HG03039 (cell line): ENCODE data around the gene UGDH.

Experiments
- ATAC-seq: cut with Tn5 transposase; IDR thresholded peaks from one replicate; pipeline ENCODE4 v1.9.1; 2021; ENCODE audit warnings: mild to moderate bottlenecking, moderate library complexity; ENCODE audit not compliant: unreplicated experiment

Gene UGDH

DNA sequence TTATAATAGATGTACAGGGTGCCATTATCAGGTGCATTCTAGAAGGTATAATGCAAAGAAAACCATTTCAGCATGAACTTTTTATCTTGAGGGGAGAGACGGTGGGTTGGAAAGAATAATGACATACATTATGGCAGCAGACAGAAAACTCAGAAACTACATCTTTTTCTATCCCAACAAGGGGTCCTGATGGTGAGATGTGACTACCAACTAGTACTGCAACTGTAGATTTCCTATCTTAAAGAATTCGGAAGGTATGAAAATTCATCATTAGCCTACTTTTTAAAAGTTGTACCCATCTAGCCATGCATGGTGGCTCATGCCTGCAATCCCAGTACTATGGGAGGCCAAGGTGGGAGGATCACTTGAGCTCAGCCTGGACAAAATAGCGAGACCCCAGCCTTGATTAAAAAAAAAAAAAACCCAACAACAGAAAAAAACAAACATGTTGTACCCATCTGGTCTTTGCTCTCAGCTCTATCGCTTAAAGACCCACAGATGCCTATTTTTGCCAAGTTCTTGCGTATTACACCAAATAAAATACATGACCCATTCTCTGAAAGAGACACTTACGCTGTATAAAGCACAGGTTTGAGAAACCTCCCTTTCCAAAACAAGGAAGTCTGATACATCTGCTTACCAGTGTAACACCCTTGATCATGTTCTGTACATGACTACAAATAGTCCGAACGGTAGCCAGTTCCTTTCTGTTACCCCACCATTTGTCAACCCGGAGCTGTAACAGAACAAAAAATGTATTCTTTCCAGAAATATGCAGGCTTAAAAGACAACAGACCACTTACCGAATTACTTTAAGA, 70.1 kb downstream of the UGDH start:
- ATAC-seq, result no peak

DNA sequence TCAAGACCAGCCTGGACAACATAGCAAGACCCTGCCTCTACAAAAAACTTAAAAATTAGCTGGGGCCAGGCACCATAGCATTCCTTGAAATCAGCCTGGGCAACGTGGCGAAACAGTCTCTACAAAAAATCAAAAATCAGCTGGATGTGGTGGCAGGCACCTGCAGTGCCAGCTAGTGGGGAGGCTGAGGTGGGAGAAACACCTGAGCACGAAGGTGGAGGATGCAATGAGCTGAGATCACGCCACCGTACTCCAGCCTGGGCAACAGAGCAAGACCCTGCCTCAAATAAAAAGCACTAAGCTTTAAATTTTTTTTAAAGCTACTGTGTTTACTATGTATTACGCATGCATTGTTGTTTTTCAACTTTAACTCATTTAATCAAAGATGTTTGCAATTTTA, 71.8 kb downstream of the UGDH start:
- no peak for ATAC-seq

DNA sequence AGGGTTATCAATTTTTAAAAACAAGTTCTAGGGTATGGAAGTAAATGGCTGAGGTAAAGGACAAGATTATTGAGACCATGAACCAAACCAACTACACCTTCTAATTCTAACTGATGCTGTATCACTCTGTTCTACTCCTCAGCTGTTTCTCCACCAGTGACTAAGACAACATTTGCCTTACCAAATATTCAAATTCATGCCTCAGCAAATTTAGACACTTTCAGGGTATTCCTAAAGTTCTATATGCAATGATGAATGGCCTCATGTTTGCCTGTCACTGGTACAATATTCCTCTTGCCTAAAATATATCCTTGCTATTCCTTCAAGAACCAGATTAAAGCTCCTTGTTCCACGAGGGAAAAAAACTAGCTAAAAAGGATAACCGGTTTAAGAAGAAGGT, 73.5 kb downstream of the UGDH start:
- no peak for ATAC-seq

DNA sequence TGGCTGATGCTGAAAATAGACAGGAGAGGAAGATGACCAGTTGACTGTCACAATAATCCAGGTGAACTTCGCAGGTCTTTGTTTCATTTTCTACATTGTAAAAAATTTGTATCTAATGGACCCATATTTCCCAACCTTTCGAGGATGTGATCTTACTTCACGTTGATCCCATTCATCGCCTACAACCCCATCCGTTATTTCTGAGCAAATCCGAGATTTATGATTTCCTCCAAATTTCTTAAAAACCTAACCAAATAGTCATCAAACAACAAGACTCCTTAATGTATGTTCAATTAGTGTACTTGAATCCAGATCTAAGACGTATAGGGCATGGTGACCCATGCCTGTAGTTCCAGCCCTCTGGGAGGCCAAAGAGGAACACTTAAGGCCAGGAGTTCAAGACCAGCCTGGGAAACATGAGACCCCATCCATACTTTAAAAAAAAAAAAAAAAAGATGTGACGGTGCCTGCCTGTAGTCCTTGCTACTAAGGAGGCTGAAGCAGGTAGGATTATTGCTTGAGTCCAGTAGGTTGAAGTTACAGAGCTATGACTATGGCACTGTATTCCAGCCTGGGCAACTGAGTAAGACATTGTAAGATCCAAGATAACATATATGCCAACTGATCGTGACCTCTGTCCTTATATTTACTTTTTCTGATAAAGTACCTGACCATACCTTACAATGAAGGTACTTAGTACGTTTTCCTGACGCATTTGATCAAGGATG, 74.2 kb downstream of the UGDH start:
- ATAC-seq, result no peak

DNA sequence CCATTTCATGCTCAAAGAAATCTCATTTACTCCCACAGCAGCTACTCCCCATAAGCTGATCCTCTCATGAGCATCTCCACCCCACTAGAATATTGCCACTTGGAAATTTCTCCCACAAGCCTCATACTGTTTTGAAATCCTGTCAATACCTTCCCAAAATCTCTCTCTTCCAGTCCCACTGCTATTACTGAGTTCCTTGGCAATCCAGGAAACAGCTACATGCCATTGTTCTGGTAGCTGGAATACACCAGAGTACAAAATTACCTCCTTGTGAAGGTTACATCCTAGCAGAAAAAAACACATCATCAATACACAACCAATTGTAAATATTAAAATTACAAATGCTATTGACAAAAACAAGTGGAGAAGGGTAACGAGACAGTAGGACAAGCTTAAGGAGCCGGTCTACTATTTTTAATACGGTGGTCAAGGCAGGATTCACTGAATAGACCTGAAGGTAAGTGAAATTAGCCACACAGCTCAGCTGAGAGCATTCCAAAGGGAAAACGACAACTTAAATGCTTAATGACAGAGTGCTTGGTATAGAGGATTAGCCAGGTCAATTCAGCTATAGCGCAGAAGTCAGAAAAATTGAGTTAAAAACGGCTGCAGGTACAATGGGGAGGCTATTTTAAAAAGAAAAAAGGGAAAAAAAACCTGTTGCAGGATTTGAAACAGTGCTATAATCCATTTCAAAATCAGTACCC, 74.9 kb downstream of the UGDH start:
- ATAC-seq, result no peak

DNA sequence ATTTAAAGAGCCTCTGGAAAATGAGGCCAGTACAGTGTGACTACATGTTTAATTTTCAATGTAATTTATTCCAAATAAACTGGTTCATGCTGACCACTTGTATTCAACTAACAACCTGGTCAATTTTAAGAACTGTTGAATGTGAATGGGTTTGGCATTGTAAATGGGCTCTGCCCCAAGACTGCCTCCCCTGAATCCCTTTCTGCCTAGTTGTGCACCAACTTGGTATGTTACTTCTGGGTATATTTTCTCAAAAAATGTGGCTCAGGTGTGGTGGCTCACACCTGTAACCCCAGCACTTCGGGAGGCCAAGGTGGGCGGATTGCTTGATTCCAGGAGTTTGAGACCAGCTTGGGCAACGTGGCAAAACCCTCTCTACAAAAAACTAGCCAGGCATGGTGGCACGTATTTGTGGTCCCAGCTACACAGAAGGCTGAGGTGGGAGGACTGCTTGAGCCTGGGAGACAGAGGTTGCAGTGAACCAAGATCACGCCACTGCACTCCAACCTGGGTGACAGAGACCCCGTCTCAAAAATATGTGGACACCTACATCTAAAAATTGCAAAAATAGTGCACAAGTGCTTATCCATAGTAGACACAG, 75.7 kb downstream of the UGDH start:
- no peak for ATAC-seq

DNA sequence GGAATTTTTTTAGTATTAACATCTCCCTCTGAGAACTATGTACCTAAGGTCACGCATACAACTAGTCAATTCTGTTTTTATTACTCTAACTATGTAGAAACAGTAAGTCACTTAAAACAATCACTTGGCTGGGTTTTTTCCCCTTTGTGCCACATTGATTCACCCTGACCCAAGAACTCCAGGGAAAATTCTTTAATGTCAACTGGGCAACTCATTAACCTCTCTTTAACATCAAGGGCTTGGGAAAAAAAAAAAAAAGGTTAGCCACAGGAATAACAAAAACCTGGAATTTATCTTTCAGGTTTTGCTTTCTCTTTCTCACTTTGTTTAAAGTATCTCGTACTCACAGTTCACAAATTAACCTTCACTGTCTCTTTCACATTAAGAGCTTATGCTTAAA, 76.6 kb downstream of the UGDH start:
- no peak for ATAC-seq
